HG03045 (cell line): ENCODE data around the gene AGRP.
"Not testable (repeated sequence)": the region's sequence is repeated elsewhere in the genome, so short reads cannot be mapped to it uniquely, and the experiment has no call there.

Experiments used
- ATAC-seq: cut with Tn5 transposase; IDR thresholded peaks from one replicate; pipeline ENCODE4 v1.9.1; 2021; ENCODE audit warnings: mild to moderate bottlenecking, moderate library complexity; ENCODE audit not compliant: unreplicated experiment

AGRP gene

GRCh38 chr16:67504031-67505021 is 21.0 kb upstream of the AGRP start:
- ATAC-seq = no peak

- ATAC-seq = no peak
These were observed 15.8 kb upstream of the AGRP start for GRCh38 chr16:67499106-67499505.

- ATAC-seq = no peak
These were observed 7.2 kb upstream of the AGRP start for GRCh38 chr16:67490335-67491096.

GRCh38 chr16:67489401-67490083 is 6.2 kb upstream of the AGRP start:
- no peak for ATAC-seq

- ATAC-seq = not testable (repeated sequence)
These were observed 4.2 kb upstream of the AGRP start for GRCh38 chr16:67487561-67487960.

GRCh38 chr16:67486805-67487204 is 3.5 kb upstream of the AGRP start:
- ATAC-seq = no peak

- ATAC-seq = no peak
These were observed 581 bp upstream of the AGRP start for GRCh38 chr16:67483731-67484525.

GRCh38 chr16:67482233-67482924 is 968 bp downstream of the AGRP start:
- ATAC-seq = no peak

- peak; percentile 2 for ATAC-seq
These were observed 1.6 kb downstream of the AGRP start for GRCh38 chr16:67481561-67482232.

- ATAC-seq = peak; percentile 95
These were observed 2.4 kb downstream of the AGRP start, which contains the start of gene ATP6V0D1 for GRCh38 chr16:67480833-67481560. Gene ATP6V0D1 (minus strand): TSS chr16:67481157. CDS start chr16:67481086, 71 bp downstream.

- no peak for ATAC-seq
These were observed 5.3 kb downstream of the AGRP start for GRCh38 chr16:67477960-67478554.

GRCh38 chr16:67474551-67475455 is 8.5 kb downstream of the AGRP start:
- no peak for ATAC-seq

GRCh38 chr16:67471758-67472384 is 11.5 kb downstream of the AGRP start:
- no peak for ATAC-seq

GRCh38 chr16:67470359-67470758 is 13.0 kb downstream of the AGRP start:
- no peak for ATAC-seq

GRCh38 chr16:67468731-67469130 is 14.6 kb downstream of the AGRP start:
- no peak for ATAC-seq

GRCh38 chr16:67466581-67466980 is 16.8 kb downstream of the AGRP start:
- no peak for ATAC-seq

- ATAC-seq = no peak
These were observed 18.8 kb downstream of the AGRP start for GRCh38 chr16:67464565-67464964.
